NT2/D1 (cell line): ENCODE data around the gene SF3B3.

Experiments used
- DNase-seq: peaks from one replicate; pipeline ENCODE4 v3.0.0-alpha.2; 2011; ENCODE audit warnings: low read depth, low spot score
- H3K27me3 ChIP-seq: 2 replicates; pipeline ENCODE4 v1.6.0; 2011; ENCODE audit warnings: mild to moderate bottlenecking; ENCODE audit not compliant: insufficient read length, insufficient read depth
- H3K36me3 ChIP-seq: 2 replicates; pipeline ENCODE4 v1.6.1; 2011; ENCODE audit warnings: mild to moderate bottlenecking, low read length, mixed read lengths; ENCODE audit not compliant: insufficient read depth, insufficient read length
- H3K4me1 ChIP-seq: 2 replicates; pipeline ENCODE4 v1.5.1; 2011; ENCODE audit not compliant: insufficient read depth, insufficient read length
- H3K4me3 ChIP-seq: 2 replicates; pipeline ENCODE4 v1.5.1; 2011; ENCODE audit warnings: low read depth; ENCODE audit not compliant: insufficient read length
- H3K9ac ChIP-seq: 2 replicates; pipeline ENCODE4 v1.6.0; 2011; ENCODE audit warnings: low read depth; ENCODE audit not compliant: insufficient read length
- H3K9me3 ChIP-seq: 2 replicates; pipeline ENCODE4 v1.5.1; 2011; ENCODE audit warnings: mild to moderate bottlenecking, low read length; ENCODE audit not compliant: insufficient read depth
- SUZ12 ChIP-seq: IDR thresholded peaks from 2 replicates; pipeline ENCODE4 v1.6.1; 2011; ENCODE audit not compliant: insufficient read length, insufficient read depth; ENCODE audit errors: extremely low read depth
- YY1 ChIP-seq: IDR thresholded peaks from 2 replicates; pipeline ENCODE4 v1.6.1; 2011; ENCODE audit not compliant: insufficient read length, insufficient read depth
- ZNF274 ChIP-seq: IDR thresholded peaks from 2 replicates; pipeline ENCODE4 v1.6.1; 2011; ENCODE audit warnings: mild to moderate bottlenecking, low read depth, low read length

Gene SF3B3

DNA sequence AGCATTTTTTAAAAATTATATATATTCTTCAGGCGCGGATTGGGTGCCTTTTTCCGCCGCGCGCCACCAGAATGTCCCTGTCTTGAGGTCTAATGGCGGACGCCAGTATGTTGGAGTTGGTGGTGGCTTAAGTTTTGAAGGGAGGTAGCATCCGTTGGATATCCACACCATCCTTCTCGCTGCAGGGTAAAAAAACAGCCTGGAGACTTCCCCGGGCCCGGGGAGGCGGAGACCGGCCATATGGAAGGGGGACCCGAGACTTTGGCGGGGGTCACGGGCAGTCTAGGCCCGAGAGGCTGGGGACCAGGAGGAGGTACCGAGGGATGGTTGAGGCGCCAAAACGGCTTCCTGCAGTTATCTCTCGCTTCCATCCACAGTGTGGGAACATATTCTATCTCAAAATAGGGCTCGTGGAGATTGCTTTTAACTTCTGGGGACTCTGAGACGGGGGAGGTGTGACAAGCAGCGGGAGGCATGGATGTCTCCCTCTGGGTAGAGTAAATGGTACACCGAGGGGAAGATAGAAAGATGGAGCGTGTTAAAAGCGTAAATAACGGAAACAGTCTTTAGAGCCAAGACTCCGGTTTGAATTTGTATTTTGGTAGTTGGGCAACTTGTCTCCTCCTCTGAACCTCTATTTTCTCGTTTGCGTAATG is at the start of gene SF3B3:
TSS of gene SF3B3 (plus strand) at position 74 of the 656 bp plus-strand sequence. CDS start 2,841 bp downstream, outside the sequence.
- peak within 1 kb of the TSS; percentile 98 for H3K9ac ChIP-seq
- H3K4me3 ChIP-seq = peak within 1 kb of the TSS; percentile 99
- no peaks in the 10 kb centered on the region for H3K27me3 ChIP-seq
- peaks cover 2% of the 10 kb centered on the region for H3K4me1 ChIP-seq
- no peaks in the 10 kb centered on the region for H3K9me3 ChIP-seq
- no peak for TF ChIP-seq ZNF274
- TF ChIP-seq YY1 = peak; percentile 22
- H3K36me3 ChIP-seq = peaks cover 39% of the 10 kb centered on the region
- DNase-seq = no peak

- TF ChIP-seq ZNF274 (no peak), YY1 (no peak), SUZ12 (no peak)
- DNase-seq = no peak
- no peaks in the 10 kb centered on the region for H3K9me3 ChIP-seq
- peaks cover 17% of the 10 kb centered on the region for H3K36me3 ChIP-seq
- H3K4me3 ChIP-seq = no peak overlapping the region
- H3K4me1 ChIP-seq = peaks cover 31% of the 10 kb centered on the region
- peak overlapping the region; percentile 51 for H3K9ac ChIP-seq
- H3K27me3 ChIP-seq = no peaks in the 10 kb centered on the region
Observed at GRCh38 chr16:70474320-70475053, 49.1 kb upstream of the SF3B3 start.

DNA sequence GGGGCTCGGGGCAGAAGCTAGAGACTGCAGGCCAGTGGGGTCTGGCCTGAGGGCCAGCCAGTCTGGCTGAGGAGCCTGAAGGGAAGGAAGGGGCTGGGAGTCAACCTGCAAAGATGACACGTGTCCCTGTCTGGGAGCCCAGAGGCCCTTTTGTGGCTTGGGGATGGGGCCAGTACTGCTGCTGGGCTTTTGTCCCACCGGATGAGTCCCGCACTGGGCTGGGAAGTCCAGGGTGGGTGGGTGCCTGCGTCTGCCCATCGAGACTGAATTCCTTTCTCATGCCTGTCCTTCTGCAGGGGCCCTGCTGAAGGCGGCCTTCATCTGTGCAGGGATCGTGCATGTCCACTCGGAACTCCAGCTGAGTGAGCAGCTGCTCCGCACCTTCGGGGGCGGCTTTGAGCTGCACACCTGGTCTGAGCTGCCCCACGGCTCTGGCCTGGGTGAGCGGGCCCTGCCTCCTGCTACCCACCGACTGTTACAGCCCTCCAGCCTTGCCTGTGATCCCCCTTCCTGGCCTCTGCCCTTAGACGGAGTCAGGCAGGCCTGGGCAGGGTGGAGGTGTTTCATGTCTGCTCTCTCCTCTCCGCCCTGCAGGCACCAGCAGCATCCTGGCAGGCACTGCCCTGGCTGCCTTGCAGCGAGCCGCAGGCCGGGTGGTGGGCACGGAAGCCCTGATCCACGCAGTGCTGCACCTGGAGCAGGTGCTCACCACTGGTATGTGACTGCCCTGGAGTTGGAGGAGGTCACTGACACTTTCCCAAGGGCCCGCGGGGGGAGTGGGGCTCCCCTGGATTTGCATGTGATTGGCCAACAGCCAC is 48.4 kb upstream of the SF3B3 start:
- DNase-seq = no peak

DNA sequence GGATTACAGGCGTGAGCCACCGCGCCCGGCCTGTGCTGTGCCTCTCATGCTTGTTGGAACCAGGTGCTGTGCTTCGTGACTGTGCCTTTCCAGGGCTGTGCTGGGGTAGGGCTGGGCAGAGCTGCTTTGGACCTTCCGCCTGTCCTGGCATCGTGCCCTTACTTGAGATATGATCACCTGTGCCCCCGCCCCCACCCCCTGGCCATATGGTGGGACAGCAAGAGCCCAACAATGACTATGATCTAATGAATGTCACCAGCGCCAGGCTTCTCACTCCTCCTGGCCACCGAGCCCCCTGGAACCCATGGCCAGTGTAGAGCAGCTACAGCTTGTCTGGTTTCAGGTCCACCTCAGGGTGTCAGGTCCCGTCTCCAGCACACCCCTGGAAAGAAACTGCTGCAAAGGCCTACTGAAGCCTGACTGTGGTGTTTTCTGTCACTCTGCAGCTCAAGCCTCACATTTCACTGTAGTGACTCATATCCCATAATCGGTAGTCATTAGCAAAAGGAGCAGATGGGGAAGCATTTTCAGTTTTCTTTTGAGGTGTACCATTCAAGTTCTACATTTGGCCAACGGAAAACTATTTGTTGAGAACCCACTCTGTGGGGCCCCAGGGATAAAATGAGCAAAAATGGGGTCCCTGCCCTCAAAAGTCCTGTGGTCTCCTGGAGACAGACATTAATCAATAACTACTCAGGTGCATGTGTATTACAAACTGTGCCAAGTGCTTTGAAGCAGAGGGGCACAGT is 47.2 kb upstream of the SF3B3 start:
- Histone ChIP-seq H3K9me3 (no peaks in the 10 kb centered on the region), H3K4me3 (no peak overlapping the region), H3K9ac (peak overlapping the region; percentile 9), H3K4me1 (peaks cover 22% of the 10 kb centered on the region), H3K27me3 (no peaks in the 10 kb centered on the region), H3K36me3 (peaks cover 37% of the 10 kb centered on the region)
- DNase-seq = no peak
- TF ChIP-seq YY1 = no peak
- no peak for TF ChIP-seq ZNF274
- no peak for TF ChIP-seq SUZ12

More for the DNA sequence above, 48.4 kb upstream of the SF3B3 start:
- Histone ChIP-seq H3K4me3 (no peak overlapping the region), H3K4me1 (peaks cover 29% of the 10 kb centered on the region), H3K9ac (peak overlapping the region; percentile 51), H3K9me3 (no peaks in the 10 kb centered on the region), H3K36me3 (peaks cover 25% of the 10 kb centered on the region), H3K27me3 (no peaks in the 10 kb centered on the region)
- TF ChIP-seq YY1 (no peak), SUZ12 (no peak), ZNF274 (no peak)

DNA sequence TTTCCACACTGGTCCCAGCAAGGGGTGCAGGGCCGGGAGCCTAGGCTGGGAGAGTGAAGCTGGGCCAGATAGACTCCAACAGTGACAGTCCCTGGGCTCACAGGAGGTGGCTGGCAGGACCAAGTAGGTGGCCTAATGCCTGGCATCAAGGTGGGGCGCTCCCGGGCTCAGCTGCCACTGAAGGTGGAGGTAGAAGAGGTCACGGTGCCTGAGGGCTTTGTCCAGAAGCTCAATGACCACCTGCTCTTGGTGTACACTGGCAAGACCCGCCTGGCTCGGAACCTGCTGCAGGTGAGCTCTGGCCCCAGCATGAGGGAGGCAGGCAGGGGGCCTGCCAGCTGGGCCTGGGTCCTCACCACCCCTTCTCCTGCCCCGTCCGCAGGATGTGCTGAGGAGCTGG is 45.4 kb upstream of the SF3B3 start:
- no peak for DNase-seq
- Histone ChIP-seq H3K9me3 (no peaks in the 10 kb centered on the region), H3K4me3 (no peak overlapping the region), H3K4me1 (peaks cover 15% of the 10 kb centered on the region), H3K9ac (no peak overlapping the region), H3K36me3 (peaks cover 50% of the 10 kb centered on the region), H3K27me3 (no peaks in the 10 kb centered on the region)
- no peak for TF ChIP-seq YY1
- TF ChIP-seq ZNF274 = no peak

GRCh38 chr16:70478912-70479341 is 44.7 kb upstream of the SF3B3 start:
- H3K4me1 ChIP-seq = peaks cover 15% of the 10 kb centered on the region
- no peak for DNase-seq
- peaks cover 57% of the 10 kb centered on the region for H3K36me3 ChIP-seq
- no peak overlapping the region for H3K4me3 ChIP-seq
- no peaks in the 10 kb centered on the region for H3K9me3 ChIP-seq
- H3K9ac ChIP-seq = no peak overlapping the region
- TF ChIP-seq YY1 (no peak), SUZ12 (no peak), ZNF274 (no peak)
- no peaks in the 10 kb centered on the region for H3K27me3 ChIP-seq
